ENCODE measurements around the gene CCL27. TPM values are rescaled to one million over a fixed set of nuclear protein-coding genes. Genes with fewer than 3 reads are reported as not detected.

Gene CCL27
- total RNA-seq, 1 donor from 2014 or later: 0.52 TPM

GRCh38 chr9:34688329-34689115, 26.1 kb upstream of the CCL27 start:
- peaks cover 21% of the 10 kb centered on the region for H3K36me3 Mint-ChIP-seq (ENCODE audit: low read depth, unreplicated experiment)
- Histone ChIP-seq H4K20me1 (ENCODE audit: insufficient read depth, low read length) (no peaks in the 10 kb centered on the region), H3K79me2 (ENCODE audit: insufficient read depth, low read length) (no peaks in the 10 kb centered on the region), H2AFZ (ENCODE audit: low read depth, low read length) (no peak overlapping the region), H3K27ac (ENCODE audit: low read depth, low read length) (no peak overlapping the region), H3K36me3 (ENCODE audit: insufficient read depth, low read length) (no peaks in the 10 kb centered on the region), H3K4me3 (ENCODE audit: insufficient read depth, low read depth, low read length) (no peak overlapping the region), H3K9me3 (ENCODE audit: insufficient read depth, low read depth, low read length) (no peaks in the 10 kb centered on the region), H3K9ac (ENCODE audit: low read length) (no peak overlapping the region), H3K4me2 (ENCODE audit: low read length) (no peak overlapping the region), H3K4me1 (ENCODE audit: insufficient read depth, low read length) (no peaks in the 10 kb centered on the region), H3K27me3 (ENCODE audit: insufficient read depth, low read length) (peaks cover 2% of the 10 kb centered on the region)
- peaks cover 28% of the 10 kb centered on the region for H3K27me3 Mint-ChIP-seq (ENCODE audit: low read depth, unreplicated experiment)
- no peak overlapping the region for H3K4me3 Mint-ChIP-seq (ENCODE audit: unreplicated experiment)
- FAIRE-seq (no peak), DNase-seq (ENCODE audit: low read depth) (no peak)
- no peak overlapping the region for H3K27ac Mint-ChIP-seq (ENCODE audit: unreplicated experiment)
- peaks cover 8% of the 10 kb centered on the region for H3K9me3 Mint-ChIP-seq (ENCODE audit: unreplicated experiment)
- no peaks in the 10 kb centered on the region for H3K4me1 Mint-ChIP-seq (ENCODE audit: low read depth, unreplicated experiment)
- TF ChIP-seq EZH2 (IDR thresholded peaks at IDR 0.05; ENCODE audit: insufficient read depth, low read length) (no peak), CTCF (IDR thresholded peaks at IDR 0.05; ENCODE audit: insufficient read depth, low read depth, low read length) (no peak)

GRCh38 chr9:34687276-34688030, 25.0 kb upstream of the CCL27 start:
- no peaks in the 10 kb centered on the region for H3K9me3 ChIP-seq (ENCODE audit: insufficient read depth, low read depth, low read length)
- H3K27me3 ChIP-seq (ENCODE audit: insufficient read depth, low read length): peaks cover 2% of the 10 kb centered on the region
- H3K79me2 ChIP-seq (ENCODE audit: insufficient read depth, low read length): no peaks in the 10 kb centered on the region
- peaks cover 21% of the 10 kb centered on the region for H3K36me3 Mint-ChIP-seq (ENCODE audit: low read depth, unreplicated experiment)
- no peak for TF ChIP-seq EZH2 (IDR thresholded peaks at IDR 0.05; ENCODE audit: insufficient read depth, low read length)
- peaks cover 23% of the 10 kb centered on the region for H3K27me3 Mint-ChIP-seq (ENCODE audit: low read depth, unreplicated experiment)
- no peak overlapping the region for H2AFZ ChIP-seq (ENCODE audit: low read depth, low read length)
- DNase-seq (ENCODE audit: low read depth) (no peak), FAIRE-seq (no peak)
- H3K27ac Mint-ChIP-seq (ENCODE audit: unreplicated experiment): no peak overlapping the region
- peaks cover 8% of the 10 kb centered on the region for H3K9me3 Mint-ChIP-seq (ENCODE audit: unreplicated experiment)
- no peaks in the 10 kb centered on the region for H3K4me1 Mint-ChIP-seq (ENCODE audit: low read depth, unreplicated experiment)
- no peak overlapping the region for H3K4me3 ChIP-seq (ENCODE audit: insufficient read depth, low read depth, low read length)
- H3K27ac ChIP-seq (ENCODE audit: low read depth, low read length): no peak overlapping the region
- H3K4me2 ChIP-seq (ENCODE audit: low read length): no peak overlapping the region
- no peaks in the 10 kb centered on the region for H4K20me1 ChIP-seq (ENCODE audit: insufficient read depth, low read length)
- H3K36me3 ChIP-seq (ENCODE audit: insufficient read depth, low read length): no peaks in the 10 kb centered on the region
- H3K9ac ChIP-seq (ENCODE audit: low read length): no peak overlapping the region
- H3K4me1 ChIP-seq (ENCODE audit: insufficient read depth, low read length): no peaks in the 10 kb centered on the region
- H3K4me3 Mint-ChIP-seq (ENCODE audit: unreplicated experiment): no peak overlapping the region

GRCh38 chr9:34686732-34687131, 24.3 kb upstream of the CCL27 start:
- no peaks in the 10 kb centered on the region for H4K20me1 ChIP-seq (ENCODE audit: insufficient read depth, low read length)
- H3K4me1 ChIP-seq (ENCODE audit: insufficient read depth, low read length): no peaks in the 10 kb centered on the region
- H3K36me3 ChIP-seq (ENCODE audit: insufficient read depth, low read length): no peaks in the 10 kb centered on the region
- FAIRE-seq: no peak
- no peak for DNase-seq (ENCODE audit: low read depth)
- H3K4me2 ChIP-seq (ENCODE audit: low read length): no peak overlapping the region
- H3K9me3 Mint-ChIP-seq (ENCODE audit: unreplicated experiment): peaks cover 8% of the 10 kb centered on the region
- H3K27me3 Mint-ChIP-seq (ENCODE audit: low read depth, unreplicated experiment): peaks cover 23% of the 10 kb centered on the region
- H3K9ac ChIP-seq (ENCODE audit: low read length): no peak overlapping the region
- H3K36me3 Mint-ChIP-seq (ENCODE audit: low read depth, unreplicated experiment): peaks cover 24% of the 10 kb centered on the region
- TF ChIP-seq EZH2 (IDR thresholded peaks at IDR 0.05; ENCODE audit: insufficient read depth, low read length): no peak
- no peak for TF ChIP-seq CTCF (IDR thresholded peaks at IDR 0.05; ENCODE audit: insufficient read depth, low read depth, low read length)
- H3K27ac ChIP-seq (ENCODE audit: low read depth, low read length): no peak overlapping the region
- no peaks in the 10 kb centered on the region for H3K79me2 ChIP-seq (ENCODE audit: insufficient read depth, low read length)
- no peak overlapping the region for H2AFZ ChIP-seq (ENCODE audit: low read depth, low read length)
- H3K4me3 ChIP-seq (ENCODE audit: insufficient read depth, low read depth, low read length): no peak overlapping the region
- H3K4me1 Mint-ChIP-seq (ENCODE audit: low read depth, unreplicated experiment): no peaks in the 10 kb centered on the region
- no peaks in the 10 kb centered on the region for H3K9me3 ChIP-seq (ENCODE audit: insufficient read depth, low read depth, low read length)
- no peak overlapping the region for H3K27ac Mint-ChIP-seq (ENCODE audit: unreplicated experiment)
- H3K4me3 Mint-ChIP-seq (ENCODE audit: unreplicated experiment): no peak overlapping the region
- H3K27me3 ChIP-seq (ENCODE audit: insufficient read depth, low read length): no peaks in the 10 kb centered on the region

Data from astrocyte (in vitro differentiated cells and primary cell).